Epithelial cell of proximal tubule (primary cell): ENCODE data around the gene BEGAIN. TPM values are rescaled to one million over a fixed set of nuclear protein-coding genes. Genes with fewer than 3 reads are reported as not detected.

Source experiments
- DNase-seq: peaks from one replicate; pipeline ENCODE4 v3.0.0-alpha.2; 2011; ENCODE audit warnings: low read depth
- H3K4me3 ChIP-seq: 2 replicates; pipeline ENCODE4 v1.5.1; 2011; ENCODE audit warnings: low read depth, mild to moderate bottlenecking, low read length
- total RNA-seq: library from RNA; depleted of rRNA; stranded (reverse); fragments of >200 nt; gene quantifications from 2 replicates; pipeline ENCODE4 v1.2.3, GENCODE V29; 2015
- TF ChIP-seq, protein P1 (sequence below): conservative IDR thresholded peaks from 2 replicates; pipeline ENCODE4 v1.5.1; 2012; ENCODE audit warnings: low read depth, mild to moderate bottlenecking, low read length

Gene BEGAIN
- total RNA-seq, 1 donor from 2014 or later, result 1.4 TPM

DNA sequence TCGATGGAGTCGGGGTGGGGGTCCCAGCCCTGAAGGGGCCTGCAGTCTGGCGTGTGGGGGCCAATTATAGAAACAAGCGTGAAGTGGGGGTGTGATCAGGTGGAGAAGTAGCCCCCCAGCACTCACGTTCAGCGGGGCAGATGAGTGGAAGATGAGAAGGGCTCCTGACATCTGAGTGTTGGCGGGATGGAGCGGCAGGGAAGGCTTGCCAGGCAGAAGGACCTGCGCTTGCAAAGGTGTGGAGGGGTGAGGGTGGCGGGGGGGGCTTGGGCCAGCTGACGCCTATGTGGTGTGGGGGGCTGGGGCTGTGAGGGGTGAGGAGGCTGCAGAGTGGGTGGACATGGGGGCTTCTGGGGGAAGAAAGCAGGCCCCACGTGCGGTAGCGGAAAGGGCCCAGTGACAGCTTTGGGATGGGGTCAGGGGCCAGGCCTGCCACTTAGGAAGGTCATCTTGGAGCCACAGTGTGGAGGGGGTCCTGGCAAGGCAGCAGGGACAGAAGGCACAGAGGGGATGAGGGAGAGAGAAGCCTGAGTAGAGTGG, 22.2 kb upstream of the BEGAIN start:
- TF ChIP-seq, protein P1, sequence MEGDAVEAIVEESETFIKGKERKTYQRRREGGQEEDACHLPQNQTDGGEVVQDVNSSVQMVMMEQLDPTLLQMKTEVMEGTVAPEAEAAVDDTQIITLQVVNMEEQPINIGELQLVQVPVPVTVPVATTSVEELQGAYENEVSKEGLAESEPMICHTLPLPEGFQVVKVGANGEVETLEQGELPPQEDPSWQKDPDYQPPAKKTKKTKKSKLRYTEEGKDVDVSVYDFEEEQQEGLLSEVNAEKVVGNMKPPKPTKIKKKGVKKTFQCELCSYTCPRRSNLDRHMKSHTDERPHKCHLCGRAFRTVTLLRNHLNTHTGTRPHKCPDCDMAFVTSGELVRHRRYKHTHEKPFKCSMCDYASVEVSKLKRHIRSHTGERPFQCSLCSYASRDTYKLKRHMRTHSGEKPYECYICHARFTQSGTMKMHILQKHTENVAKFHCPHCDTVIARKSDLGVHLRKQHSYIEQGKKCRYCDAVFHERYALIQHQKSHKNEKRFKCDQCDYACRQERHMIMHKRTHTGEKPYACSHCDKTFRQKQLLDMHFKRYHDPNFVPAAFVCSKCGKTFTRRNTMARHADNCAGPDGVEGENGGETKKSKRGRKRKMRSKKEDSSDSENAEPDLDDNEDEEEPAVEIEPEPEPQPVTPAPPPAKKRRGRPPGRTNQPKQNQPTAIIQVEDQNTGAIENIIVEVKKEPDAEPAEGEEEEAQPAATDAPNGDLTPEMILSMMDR, result no peak
- DNase-seq, result no peak
- H3K4me3 ChIP-seq, result no peak overlapping the region

DNA sequence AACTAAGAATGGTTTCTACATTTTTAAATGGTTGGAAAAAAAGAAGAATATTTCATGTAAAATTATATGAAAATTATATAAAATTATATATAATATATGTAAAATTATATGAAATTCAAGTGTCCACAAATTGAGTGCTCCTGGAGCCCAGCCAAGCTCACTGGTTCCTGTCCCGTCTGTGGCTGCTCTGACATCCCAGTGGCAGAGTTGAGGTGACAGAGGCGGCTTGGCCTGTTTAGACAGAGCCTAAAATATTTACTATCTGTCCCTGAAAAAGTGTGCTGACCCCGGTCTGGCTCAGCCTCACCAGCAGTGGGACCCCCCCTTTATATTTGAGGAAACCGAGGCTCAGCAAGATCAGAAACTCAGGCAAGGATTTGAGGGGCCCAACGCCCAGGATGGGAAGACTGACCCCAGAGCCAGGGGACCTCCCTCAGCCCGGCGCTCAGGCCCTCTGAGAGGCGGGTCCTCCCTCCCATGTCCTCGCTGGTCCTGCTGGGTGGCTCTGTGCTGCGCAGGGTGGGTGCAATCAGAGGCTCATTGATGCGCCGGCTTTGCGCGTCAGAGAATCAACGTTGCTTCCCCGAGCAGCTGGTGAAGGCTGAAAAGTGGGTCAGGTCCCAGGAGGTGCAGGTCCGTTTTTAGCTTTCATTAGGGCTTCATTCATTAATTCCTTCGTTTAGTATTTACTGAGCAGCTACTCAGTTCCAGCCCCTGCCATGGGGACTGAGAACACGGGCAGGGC, 21.5 kb upstream of the BEGAIN start:
- TF ChIP-seq, protein P1, result no peak
- no peak for DNase-seq
- no peak overlapping the region for H3K4me3 ChIP-seq

DNA sequence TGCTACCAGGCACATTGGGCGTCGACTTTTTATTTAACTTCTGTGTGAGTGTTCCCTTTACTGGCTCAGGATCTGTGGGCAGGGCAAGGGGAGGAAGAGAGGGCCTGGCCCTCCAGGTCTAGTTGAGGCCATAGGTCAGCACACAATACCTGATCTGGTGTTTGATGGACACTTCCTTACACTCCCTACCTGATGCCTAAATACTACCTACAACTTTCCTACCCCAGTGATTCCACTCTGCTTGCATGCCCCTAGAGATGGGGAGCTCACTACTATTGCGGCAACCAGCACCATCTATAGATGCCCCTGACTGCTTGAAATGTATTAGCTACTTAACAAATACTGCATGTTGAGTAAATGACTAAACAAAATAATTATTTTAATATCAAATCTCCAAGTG, 20.8 kb upstream of the BEGAIN start:
- no peak for DNase-seq
- H3K4me3 ChIP-seq, result no peak overlapping the region
- TF ChIP-seq, protein P1, result no peak

DNA sequence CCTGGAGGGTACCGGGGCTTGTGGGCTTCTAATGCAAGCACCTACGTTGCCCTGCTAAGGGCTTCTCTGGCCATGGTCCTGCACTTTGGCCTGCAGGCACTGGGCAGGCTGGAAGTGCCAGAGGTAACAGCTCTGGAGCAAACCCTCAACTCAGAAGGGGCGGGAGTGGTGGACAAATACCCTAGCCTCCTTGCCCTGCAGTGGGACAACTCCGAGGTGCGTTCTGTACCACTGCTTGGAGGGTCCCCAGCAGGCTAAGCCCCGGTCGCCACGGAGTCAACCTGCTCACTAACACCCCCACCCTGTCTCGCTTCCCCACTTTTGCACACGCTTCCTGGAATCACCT, 20.4 kb upstream of the BEGAIN start:
- TF ChIP-seq, protein P1, result no peak
- H3K4me3 ChIP-seq, result no peak overlapping the region

DNA sequence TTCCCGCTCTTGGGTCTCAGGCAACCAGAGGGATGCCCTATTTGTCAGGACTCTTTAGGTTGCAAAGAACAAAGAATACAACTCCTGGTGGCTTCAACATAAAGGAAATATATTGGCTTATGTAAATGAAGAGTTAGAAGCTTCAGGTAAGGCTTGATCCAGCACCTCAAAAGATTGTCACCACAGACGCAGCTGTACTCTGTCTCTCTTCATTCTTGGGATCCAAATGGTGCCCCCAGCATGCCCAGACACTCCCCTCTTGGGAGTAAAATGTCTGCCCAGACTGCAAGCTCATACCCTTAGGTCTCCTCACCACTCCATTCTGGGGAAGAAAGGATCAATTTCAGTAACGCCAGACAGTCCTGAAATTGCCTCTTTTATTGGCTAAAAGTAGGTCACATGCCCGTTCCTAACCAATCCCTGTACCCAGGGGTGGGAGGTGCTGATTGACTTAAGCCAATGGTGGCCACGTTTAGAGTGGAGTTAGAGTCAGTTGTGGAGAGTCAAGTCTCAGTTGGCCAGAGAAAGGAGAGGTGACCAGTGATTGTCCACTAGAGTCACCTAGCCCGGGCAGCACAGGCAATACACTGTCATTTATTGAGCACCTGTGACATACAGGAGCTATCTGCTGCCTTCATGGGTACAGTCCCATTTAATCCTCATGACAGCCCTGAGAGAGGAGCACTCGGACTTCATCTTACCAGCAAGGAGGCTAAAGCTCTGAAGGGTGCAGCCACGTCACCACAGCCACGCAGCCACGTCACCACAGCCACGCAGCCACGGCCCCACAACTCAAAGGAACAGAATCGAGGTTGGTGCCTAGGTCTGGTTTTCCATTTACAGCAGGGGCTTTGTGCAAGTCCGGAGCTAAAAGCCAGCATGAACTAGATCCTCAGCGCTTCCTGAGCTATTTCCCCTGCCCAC, 19.7 kb upstream of the BEGAIN start:
- no peak overlapping the region for H3K4me3 ChIP-seq
- DNase-seq, result no peak
- TF ChIP-seq, protein P1, result no peak

More for the DNA sequence above, 20.4 kb upstream of the BEGAIN start:
- no peak for DNase-seq

DNA sequence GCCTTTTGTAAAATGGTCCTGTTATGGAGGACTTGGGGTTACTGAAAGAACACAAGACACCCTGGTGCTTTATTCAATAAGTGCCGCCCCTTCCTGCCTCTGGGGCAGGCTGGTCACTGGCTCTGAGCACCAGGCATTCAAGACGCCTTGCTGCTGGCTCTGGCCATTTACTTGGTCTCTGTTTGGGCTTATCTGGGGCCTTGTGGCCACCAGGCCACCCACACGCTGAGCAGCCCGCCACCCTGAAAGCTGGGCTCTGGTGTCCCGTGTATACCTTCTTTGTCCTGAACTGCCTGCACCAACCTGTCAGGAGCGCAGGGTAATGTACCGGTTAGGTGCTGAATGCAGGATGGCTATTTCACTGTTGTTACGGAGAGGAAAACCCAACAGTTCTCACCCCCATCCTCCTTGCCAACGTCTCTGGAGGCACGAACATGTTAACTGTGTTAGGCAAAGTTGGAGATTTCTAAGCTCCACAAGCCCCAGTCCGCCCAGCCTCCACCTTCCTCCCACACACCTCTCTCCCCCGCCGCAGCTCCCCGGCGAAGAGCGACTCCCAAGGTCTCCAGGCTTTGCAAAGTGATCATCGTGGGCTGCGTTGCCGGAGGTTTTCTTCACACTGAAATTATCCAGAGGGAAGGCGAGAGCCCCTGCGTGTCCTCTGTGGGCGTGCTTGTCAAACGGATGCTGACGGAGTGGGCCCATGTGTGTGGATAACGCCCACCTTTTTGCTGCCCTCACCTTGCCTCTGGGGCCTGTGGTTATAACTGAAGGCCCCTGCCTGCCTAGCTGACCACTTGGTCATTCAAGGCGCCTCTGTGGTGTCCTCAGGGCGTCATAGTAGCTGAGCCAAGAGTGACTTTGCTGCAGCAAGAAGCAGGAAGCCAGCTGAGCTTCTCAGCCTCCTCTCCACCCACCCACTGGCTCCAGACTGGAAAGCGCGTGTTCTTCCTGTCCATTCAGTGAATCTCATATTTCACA, 18.8 kb upstream of the BEGAIN start:
- H3K4me3 ChIP-seq, result no peak overlapping the region
- DNase-seq, result no peak
- TF ChIP-seq, protein P1, result no peak
